SW 1271 (cell line): ENCODE results near the gene AQP5.
"Not testable (repeated sequence)": the region's sequence is repeated elsewhere in the genome, so short reads cannot be mapped to it uniquely, and the experiment has no call there.

ENCODE experiments used
- DNase-seq, 2 experiments: peaks; one replicate each; lab custom pipeline; 2025; lab: John Stamatoyannopoulos, UW

AQP5 gene

GRCh38 chr12:49980501-49981349, 19.1 kb downstream of the AQP5 start:
- no peak for DNase-seq

DNA sequence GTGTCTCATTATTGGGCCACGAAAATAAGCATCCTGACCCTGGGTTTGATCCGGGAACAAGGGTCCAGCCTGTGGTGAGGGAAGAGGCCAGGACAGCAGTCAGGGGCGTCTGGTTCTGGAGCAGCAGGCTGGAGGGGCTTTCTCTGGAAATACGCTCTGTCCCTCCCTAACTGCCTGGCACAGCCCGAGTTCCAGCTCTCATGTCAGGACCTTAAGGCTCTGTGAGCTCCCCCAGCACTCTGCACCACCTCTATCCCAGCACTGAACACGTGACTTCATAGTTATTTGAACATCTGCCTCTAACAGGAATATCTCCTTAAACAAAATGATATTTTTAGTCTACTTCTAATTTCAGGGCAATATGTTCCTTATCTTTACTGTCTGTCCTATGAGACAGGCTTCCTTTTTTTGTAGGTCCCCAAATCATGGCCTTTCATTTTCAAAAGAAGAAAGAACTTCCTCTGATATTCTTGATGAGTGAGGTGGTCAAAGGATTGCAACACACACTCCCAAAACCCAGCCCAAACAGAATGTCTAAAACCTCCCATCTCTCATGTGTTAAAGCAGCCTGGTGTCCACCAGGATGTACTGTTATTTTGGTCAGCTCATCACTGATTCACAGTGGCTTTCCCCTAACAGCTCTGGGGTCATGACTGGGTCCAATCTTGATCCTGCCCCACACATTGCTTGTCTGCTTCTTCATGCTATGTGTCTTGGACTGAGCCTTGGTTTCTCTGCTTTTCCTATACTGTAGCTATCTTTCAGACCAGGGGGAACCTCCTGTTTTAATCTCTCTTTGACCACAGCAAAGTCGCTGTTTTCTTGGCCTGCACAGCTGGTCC, 20.8 kb downstream of the AQP5 start:
- DNase-seq = no peak

DNA sequence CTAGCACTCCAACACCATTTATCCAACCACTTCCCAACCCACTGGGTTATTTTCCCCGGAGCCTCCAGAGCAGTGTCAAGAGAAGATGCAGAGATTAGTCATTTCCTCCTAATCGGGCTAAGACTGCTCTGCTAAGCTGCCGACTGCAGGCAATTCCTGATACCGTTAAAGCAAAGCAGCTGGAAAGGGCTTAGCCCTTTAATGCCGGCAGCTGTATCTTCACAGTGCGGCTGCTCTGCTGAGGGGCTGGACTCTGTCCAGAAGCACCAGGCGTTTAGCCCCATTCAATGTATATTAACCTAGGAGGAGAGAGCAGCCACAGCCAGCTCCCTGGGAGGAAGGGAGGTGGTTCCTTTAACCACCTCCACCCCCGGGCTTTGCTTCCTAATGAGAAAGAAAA, 22.2 kb downstream of the AQP5 start:
- DNase-seq = peak; percentile 53 to 73

DNA sequence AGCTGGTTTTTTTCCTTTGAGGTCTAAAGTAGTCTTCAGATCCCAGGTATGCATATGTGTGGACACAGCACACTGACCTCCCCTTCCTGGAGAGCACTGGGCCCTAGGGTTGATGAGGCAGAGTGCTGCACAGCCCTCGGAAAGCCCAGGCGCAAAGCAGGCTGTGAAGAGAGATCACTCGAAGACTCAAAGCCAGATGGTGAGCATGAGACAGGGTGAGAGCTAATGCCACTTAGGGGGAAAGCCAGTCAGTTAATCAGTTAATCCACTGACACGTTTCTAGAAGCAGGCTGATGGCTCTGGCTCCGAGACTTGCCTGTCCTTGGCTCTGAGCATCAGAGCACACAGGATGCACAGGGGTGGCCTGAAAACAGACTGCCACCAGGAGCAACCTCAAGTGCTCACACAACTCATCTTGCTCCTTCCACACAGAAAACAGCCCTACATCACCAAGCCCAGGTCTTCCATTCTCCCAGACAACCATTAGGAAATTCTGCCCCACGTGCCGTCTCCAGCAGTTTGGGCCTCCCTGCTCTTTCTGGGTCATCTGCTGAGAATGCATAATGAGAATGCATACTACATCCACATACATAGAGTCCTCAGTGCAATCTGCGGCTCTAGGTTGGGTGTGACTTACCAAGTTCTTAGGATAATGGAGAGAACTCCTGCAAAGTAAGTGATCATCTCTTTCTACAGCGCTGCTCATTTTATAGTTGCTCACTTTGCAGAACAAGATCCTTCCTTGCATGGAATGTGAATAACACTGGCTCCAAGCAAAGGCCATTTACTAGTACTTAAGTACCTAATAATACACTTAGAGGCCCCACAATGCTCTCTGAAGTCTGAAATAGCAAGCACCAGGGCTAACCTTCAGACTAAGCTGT, 23.0 kb downstream of the AQP5 start:
- no peak for DNase-seq

- DNase-seq = no peak
These were observed 24.3 kb downstream of the AQP5 start for GRCh38 chr12:49985981-49986380.

- not testable (repeated sequence) for DNase-seq
These were observed 24.8 kb downstream of the AQP5 start for GRCh38 chr12:49986476-49986875.

DNA sequence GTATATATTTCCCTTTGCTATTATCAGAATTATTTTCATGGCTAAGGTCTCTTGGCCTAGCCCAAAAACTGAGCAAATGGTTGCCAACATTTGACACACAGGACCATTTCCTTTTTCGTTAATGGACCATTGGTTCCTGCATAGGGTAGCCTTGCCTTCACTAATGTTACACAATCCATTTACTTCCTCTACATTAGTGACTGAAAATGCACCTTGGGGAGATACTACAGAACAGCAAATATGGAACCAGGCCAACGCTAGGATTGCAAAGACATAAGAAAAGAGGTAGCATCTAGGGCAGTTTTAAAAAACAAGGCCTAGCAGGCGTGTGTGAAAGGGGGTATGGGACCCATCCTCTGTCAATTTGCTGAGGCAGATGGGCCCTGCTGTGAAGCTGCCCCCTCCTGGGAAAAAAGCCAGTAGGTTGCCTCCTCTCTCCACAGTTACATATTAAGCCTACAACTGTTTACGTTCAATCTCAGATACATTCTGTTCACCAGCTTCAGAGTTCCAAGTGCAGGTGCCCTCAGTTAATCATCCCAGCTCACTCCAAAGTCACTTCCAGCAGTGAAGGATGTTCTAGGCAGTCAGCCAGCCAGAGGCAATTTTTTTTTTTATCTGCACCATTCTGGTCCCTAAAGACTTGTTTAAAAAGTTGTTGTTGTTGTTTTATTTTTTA, 26.1 kb downstream of the AQP5 start:
- no peak for DNase-seq

- not testable (repeated sequence) for DNase-seq
These were observed 27.7 kb downstream of the AQP5 start for GRCh38 chr12:49989400-49989799.

GRCh38 chr12:49990273-49990672, 28.6 kb downstream of the AQP5 start:
- DNase-seq = no peak

- DNase-seq = no peak
These were observed 36.8 kb downstream of the AQP5 start for GRCh38 chr12:49998453-49998852.

GRCh38 chr12:50003595-50003994, 41.9 kb downstream of the AQP5 start:
- DNase-seq = no peak

DNA sequence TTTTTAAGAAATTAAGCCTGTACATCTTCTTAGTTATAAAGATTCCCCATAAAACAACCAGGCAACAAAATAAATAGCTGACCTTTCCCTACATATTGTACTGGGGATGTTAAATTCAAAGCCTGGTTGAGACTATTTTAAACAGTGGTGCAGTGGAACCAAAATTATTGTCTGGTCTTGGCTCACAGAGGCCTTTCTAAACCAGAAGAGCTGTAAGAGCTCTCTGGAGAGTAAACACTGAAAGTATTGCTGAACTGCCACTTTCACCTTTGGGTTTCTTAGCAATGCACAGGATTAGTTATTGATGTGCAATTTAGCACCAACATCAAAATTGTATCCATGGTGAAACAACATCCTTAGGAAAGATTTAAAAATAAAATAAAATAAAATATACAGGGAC, 43.0 kb downstream of the AQP5 start:
- DNase-seq = no peak

DNA sequence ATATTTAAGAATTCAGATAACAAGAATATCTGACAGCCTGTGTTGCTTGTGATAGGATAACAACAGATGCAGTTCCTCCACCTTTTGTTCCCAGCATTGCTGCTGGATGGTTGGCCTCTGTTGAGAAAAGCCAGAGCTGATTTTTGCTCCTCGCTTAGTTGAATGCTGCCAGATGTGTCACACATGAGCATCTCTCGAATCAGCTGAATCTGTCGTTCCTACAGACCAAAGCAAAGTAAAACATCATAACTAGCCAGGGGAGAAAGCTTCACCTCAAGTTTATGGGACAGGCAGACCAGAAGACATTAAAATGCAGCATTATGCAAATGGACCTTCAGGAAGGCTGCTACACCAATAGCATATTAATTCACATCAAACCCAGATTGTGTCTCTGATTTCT, 43.5 kb downstream of the AQP5 start:
- no peak for DNase-seq

DNA sequence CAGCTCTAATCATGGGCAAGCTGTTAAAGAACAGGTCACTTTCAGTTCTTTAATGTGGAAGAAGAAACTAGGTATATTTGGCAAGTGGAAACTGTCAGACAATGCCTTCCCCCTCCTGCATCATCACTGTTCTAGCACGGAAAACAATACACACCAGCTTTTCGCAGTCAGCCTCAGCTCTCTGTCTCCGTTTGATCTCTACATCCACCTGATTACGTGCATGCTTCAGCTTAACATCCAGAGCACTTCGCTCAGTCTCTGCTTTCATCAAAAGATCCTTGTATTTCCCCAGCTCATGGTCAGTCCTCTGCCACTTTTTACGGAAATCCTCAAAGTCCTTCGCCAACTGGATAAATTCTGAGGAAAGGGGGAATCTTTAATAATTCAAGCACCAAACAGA, 44.6 kb downstream of the AQP5 start:
- no peak for DNase-seq

- DNase-seq = peak in 1 of 2 experiments; percentile 38
These were observed 45.2 kb downstream of the AQP5 start for GRCh38 chr12:50006754-50007442.

DNA sequence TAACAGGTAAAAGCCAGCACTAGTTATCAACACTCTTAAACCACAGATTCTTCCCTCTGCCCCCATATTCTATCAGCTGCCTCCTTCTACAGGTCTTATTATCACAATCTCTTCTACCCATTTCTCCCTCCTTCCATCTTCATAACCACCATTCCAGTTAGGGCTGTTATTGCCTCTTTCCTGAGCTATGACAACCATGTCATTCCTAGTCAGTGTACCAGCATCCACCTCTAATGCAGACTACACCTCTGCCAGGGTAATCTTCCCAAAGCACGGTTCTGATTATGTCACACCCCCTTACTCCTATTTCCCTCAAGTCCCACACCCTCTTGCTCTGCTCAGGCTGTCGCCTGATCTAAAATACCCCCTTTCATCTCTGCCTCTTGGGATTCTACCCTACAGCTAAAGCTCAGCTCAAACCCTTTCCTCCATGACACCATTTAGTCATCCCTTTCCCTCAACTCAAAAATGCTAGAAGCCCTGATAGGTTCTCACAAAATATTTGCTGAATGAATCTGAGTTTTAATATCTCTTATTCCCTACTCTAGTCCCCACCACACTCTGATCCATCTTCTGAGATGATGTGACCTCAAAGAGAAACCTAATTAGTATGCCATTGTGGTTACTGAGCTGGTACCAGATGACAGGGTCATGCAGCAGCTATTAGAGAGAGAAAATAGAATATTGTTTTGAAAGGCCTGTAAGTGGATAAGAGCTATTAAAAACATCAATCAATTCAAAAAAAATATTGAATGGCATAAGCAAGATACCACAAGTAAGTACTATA, 51.9 kb downstream of the AQP5 start:
- no peak for DNase-seq

GRCh38 chr12:50014342-50014741, 52.7 kb downstream of the AQP5 start:
- DNase-seq = no peak
